ENCODE results near the gene TTC39A. TPM values are rescaled to one million over a fixed set of nuclear protein-coding genes. Genes with fewer than 3 reads are reported as not detected.

Gene TTC39A
- total RNA-seq, 3 donors from 2014 or later (not counting 1 experiment from before 2014, with no cell fraction given): 0.38 TPM; not detected in 2

DNA sequence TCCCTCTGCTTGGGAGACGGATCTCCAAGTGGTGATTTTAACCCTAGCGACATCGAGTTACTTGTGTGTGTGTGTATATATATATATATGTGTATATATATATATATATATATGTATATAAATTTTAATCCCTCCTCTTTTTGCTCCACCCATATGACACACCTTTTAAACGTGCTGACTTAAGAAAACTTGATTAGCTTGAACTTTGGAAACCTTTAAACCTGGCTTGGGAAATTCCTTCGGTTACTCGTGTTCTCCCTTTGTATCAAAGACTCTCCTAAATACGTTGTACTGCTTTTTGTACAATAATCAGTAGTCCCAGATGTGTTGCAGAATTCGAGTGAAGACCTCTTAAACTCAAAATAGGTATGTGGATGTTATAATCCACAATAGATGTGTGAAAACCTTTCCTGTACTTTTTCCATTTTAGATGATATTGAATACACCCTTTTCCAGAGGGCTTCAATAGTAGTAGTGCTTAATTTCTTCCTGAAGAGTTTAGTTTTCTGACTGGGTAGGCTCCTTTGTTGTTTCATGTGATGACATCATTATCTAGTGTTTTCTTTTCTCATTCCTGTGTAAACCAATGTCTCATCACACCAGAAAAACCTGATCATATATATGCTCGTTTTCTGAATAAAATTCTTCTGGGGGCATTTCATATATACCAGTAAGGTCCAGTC, 92.9 kb downstream of the TTC39A start:
- no peaks in the 10 kb centered on the region for H3K9me3 Mint-ChIP-seq
- H3K27ac ChIP-seq (ENCODE audit: low read length): peak overlapping the region; percentile 88
- no peak for TF ChIP-seq CTCF (IDR thresholded peaks at IDR 0.05)
- H3K27me3 ChIP-seq (ENCODE audit: control insufficient read depth, insufficient read depth, low read length): no peaks in the 10 kb centered on the region
- H3K27ac Mint-ChIP-seq: no peak overlapping the region
- WGBS (ENCODE audit: insufficient coverage): 34% methylated on average over 4 of the region's 9 CpGs
- H3K4me3 ChIP-seq (ENCODE audit: low read length): peak overlapping the region; percentile 99
- no peaks in the 10 kb centered on the region for H3K36me3 ChIP-seq (ENCODE audit: control insufficient read depth, insufficient read depth, low read length)
- no peak overlapping the region for H3K4me3 Mint-ChIP-seq
- intact Hi-C loops (cut with micrococcal nuclease): loop anchor here (5.0 kb wide), 1 partner anchor 275 kb away; the partner anchor contains the start of gene FAF1
- ATAC-seq (no peak), DNase-seq (no peak)
- peaks cover 40 to 48% of the 10 kb centered on the region in 2 donors for H3K4me1 Mint-ChIP-seq
- H3K27me3 Mint-ChIP-seq (ENCODE audit: low read depth in 2 of 2): no peaks in the 10 kb centered on the region
- no peaks in the 10 kb centered on the region for H3K9me3 ChIP-seq (ENCODE audit: control insufficient read depth, insufficient read depth, low read length)
- no peaks in the 10 kb centered on the region for H3K36me3 Mint-ChIP-seq
- H3K4me1 ChIP-seq (ENCODE audit: control insufficient read depth, insufficient read depth, low read length): peaks cover 27% of the 10 kb centered on the region

Other genes starting within 250 kb of the TTC39A start
- not detected for gene C1orf185, start 228.3 kb downstream of the TTC39A start, total RNA-seq
- gene RNF11, start 94.3 kb downstream of the TTC39A start, total RNA-seq: 10 to 100 TPM; 68.3 to 89.5 (median 68.4) TPM
- gene EPS15, start 188.7 kb upstream of the TTC39A start, total RNA-seq: 100 to 1,000 TPM in 1 of 3 donors, 10 to 100 TPM in 2; 92.7 to 127 (median 93.5) TPM